Raji (cell line): ENCODE data around the gene MIA2.

ENCODE experiments used
- POLR2A ChIP-seq: IDR thresholded peaks from 2 replicates; pipeline ENCODE4 v1.6.1; 2011; ENCODE audit warnings: low read depth, low read length, control low read depth; ENCODE audit not compliant: insufficient read depth

The MIA2 gene, protein sequence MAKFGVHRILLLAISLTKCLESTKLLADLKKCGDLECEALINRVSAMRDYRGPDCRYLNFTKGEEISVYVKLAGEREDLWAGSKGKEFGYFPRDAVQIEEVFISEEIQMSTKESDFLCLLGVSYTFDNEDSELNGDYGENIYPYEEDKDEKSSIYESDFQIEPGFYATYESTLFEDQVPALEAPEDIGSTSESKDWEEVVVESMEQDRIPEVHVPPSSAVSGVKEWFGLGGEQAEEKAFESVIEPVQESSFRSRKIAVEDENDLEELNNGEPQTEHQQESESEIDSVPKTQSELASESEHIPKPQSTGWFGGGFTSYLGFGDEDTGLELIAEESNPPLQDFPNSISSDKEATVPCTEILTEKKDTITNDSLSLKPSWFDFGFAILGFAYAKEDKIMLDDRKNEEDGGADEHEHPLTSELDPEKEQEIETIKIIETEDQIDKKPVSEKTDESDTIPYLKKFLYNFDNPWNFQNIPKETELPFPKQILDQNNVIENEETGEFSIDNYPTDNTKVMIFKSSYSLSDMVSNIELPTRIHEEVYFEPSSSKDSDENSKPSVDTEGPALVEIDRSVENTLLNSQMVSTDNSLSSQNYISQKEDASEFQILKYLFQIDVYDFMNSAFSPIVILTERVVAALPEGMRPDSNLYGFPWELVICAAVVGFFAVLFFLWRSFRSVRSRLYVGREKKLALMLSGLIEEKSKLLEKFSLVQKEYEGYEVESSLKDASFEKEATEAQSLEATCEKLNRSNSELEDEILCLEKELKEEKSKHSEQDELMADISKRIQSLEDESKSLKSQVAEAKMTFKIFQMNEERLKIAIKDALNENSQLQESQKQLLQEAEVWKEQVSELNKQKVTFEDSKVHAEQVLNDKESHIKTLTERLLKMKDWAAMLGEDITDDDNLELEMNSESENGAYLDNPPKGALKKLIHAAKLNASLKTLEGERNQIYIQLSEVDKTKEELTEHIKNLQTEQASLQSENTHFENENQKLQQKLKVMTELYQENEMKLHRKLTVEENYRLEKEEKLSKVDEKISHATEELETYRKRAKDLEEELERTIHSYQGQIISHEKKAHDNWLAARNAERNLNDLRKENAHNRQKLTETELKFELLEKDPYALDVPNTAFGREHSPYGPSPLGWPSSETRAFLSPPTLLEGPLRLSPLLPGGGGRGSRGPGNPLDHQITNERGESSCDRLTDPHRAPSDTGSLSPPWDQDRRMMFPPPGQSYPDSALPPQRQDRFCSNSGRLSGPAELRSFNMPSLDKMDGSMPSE (N-terminal part only)

GRCh38 chr14:39233680-39234326 is at the start of gene MIA2:
Gene MIA2, plus strand, starts transcription at chr14:39233915. Its CDS starts 200 bp downstream, at chr14:39234115.
- TF ChIP-seq POLR2A: no peak

GRCh38 chr14:39184628-39185255 is 49.0 kb upstream of the MIA2 start:
- TF ChIP-seq POLR2A: no peak

GRCh38 chr14:39185256-39186049 is 48.3 kb upstream of the MIA2 start:
- no peak for TF ChIP-seq POLR2A

DNA sequence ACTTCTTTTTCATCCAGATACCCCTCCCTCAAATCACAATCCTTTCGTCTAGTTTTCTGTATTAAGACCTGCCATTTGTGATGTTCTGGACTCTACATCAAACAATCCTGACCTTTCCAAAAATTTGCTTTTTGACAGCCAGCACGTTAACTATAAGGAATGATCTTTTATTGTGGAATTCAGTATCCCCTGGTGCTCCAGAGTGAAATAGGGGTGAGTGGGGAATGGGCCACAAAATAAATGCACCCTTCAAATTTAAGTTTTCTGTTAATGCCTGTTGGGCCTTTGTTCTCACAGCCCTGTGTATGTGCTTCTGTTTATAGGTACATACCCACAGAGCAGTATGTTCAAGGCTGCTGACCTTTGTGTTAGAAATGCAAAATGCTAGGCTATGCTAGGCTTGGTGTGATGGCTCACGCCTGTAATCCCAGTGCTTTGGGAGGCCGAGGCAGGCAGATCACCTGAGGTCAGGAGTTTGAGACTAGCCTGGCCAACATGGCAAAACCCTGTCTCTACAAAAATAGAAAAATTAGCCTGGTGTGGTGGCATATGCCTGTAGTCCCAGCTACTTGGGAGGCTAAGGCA is 46.7 kb upstream of the MIA2 start:
- no peak for TF ChIP-seq POLR2A

DNA sequence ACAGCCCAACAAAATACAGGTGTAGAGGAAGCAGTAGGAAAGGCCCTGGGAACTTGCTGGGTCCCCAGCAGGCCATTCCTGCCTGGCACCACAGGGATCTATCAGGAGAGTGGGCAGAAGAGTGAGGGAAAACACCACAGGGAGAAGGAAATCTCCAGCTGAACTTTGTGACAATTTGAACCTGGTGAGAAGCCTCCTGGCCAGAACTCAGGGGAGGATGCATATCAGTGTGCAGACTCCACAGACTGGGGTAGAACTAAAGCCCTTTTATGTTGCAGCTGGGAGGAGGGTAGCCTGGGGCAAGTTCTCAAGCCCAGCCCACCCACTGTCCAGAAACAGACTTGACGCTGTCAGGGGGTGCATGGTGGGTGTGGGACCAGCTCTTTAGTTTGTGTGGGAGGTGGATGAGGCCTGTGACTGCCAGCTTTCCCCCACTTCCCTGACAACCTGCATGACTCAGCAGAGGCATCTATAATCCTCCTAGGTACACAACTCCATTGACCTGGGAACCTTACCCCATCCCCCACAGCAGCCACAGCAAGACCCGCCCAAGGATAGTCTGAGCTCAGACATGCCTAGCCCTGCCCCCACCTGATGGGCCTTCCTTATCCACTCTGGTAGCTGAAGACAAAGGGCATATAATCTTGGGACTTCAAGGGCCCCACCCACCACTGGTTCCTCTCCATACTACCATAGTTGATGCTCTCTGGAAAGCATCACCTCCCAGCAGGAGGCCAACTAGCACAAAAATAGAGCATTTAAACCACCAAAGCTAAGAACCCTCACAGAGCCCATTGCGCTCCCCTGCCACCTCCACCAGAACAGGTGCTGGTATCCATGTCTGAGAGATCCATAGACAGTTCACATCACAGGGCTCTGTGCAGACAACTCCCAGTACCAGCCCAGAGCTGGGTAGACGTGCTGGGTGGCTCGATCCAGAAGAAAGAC is 29.8 kb upstream of the MIA2 start:
- TF ChIP-seq POLR2A: no peak

GRCh38 chr14:39211109-39211741 is 22.5 kb upstream of the MIA2 start:
- TF ChIP-seq POLR2A: no peak

DNA sequence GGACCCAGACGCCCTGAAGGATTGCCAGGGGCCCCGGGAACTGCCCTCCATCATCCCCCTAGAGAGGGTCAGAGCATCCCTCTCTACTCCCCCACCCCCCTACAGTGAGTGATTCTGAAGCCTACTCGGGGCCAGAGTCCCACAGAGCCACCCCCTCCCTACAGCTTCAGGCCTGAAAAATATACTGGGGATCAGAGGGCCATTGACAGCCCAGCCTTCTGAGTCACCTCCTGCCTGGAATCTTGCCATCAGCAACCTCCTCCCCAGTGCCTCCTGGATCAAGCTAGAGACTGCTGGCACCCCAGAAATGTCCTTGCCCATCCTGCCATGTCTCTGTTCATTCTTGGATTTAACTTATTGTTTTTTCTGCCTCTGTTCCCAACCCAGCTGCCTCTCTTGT is 21.7 kb upstream of the MIA2 start:
- TF ChIP-seq POLR2A: no peak

DNA sequence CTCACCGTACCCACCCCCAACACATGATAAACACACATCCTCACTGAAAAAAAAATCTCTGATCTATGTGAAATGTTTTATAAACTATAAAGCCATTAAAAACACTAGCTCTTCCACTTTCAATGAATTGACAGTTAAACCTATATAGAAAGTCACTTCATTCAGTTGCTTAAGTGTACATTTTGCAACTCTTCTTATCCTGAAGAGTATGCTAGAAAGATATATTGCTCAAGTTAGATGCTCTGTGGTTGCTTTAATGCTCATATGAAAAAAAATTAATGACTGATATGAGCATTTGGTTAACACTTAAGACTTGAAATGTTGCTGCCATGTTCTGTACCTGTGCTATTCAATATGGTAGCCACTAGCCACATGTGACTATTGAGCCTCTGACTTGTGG is 21.0 kb upstream of the MIA2 start:
- no peak for TF ChIP-seq POLR2A

DNA sequence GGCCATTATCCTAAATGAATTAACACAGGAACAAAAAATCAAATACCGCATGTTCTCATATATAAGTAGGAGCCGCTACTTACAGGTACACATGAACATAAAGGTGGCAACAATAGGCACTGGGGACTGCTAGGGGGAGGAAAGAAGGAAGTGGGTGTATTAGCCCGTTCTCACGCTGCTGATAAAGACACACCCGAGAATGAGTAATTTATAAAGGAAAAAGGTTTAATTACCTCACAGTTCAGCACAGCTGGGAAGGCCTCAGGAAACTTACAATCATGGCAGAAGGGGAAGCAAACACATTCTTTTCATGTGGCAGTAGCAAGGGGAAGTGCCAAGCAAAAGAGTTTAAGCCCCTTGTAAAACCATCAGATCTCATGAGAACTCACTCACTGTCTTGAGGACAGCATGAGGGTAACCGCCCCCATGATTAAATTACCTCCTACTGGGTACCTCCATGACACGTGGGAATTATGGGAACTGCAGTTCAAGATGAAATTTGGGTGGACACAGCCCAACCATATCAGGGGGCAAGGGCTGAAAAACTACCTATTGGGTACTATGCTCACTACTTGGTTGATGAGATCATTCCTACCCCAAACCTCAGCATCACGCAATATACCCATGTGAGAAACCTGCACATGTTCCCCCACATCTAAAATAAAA is 16.4 kb upstream of the MIA2 start:
- TF ChIP-seq POLR2A: no peak

- TF ChIP-seq POLR2A: no peak
Measured at GRCh38 chr14:39218171-39218769, 15.4 kb upstream of the MIA2 start.

GRCh38 chr14:39219075-39219499 is 14.6 kb upstream of the MIA2 start:
- no peak for TF ChIP-seq POLR2A
